ENCODE results near the gene PSMD2. TPM values are rescaled to one million over a fixed set of nuclear protein-coding genes. Genes with fewer than 3 reads are reported as not detected.

Gene PSMD2
- total and polyA plus RNA-seq, 7 donors, result 105 to 246 (median 174) TPM

- peaks cover 0 to 18% (median 10%) of the 10 kb centered on the region in 4 donors for H3K4me1 ChIP-seq
- no peak overlapping the region for H3K4me3 ChIP-seq
- intact Hi-C loops (cut with DNase I), result no loop called here
- TF ChIP-seq POLR2AphosphoS5 (IDR thresholded peaks at IDR 0.05) (no peak), EP300 (IDR thresholded peaks at IDR 0.05) (no peak), CTCF (IDR thresholded peaks at IDR 0.05) (no peak), POLR2A (IDR thresholded peaks at IDR 0.05) (no peak)
- H3K27ac ChIP-seq, result no peak overlapping the region
- no peaks in the 10 kb centered on the region for H3K27me3 ChIP-seq
- 86 to 89% methylated on average over 18 of the region's 18 CpGs for WGBS, 2 donors
- H3K9me3 ChIP-seq, result no peaks in the 10 kb centered on the region
- DNase-seq, result no peak
- H3K36me3 ChIP-seq, result peaks cover 0 to 31% (median 6%) of the 10 kb centered on the region in 4 donors
These were observed 56.4 kb downstream of the PSMD2 start for GRCh38 chr3:184355261-184356040.

GRCh38 chr3:184357248-184358123, 58.4 kb downstream of the PSMD2 start:
- no peak overlapping the region for H3K4me3 ChIP-seq
- no peaks in the 10 kb centered on the region for H3K9me3 ChIP-seq
- TF ChIP-seq POLR2A (IDR thresholded peaks at IDR 0.05), result no peak
- TF ChIP-seq CTCF (IDR thresholded peaks at IDR 0.05), result no peak
- TF ChIP-seq EP300 (IDR thresholded peaks at IDR 0.05), result no peak
- TF ChIP-seq POLR2AphosphoS5 (IDR thresholded peaks at IDR 0.05), result no peak
- H3K36me3 ChIP-seq, result peaks cover 0 to 31% (median 6%) of the 10 kb centered on the region in 4 donors
- WGBS, 2 donors, result 92 to 94% methylated on average over 24 of the region's 24 CpGs
- no peaks in the 10 kb centered on the region for H3K27me3 ChIP-seq
- no peak for DNase-seq
- H3K4me1 ChIP-seq, result peaks cover 0 to 26% (median 22%) of the 10 kb centered on the region in 4 donors
- H3K27ac ChIP-seq, result no peak overlapping the region
- intact Hi-C loops (cut with DNase I), result no loop called here

- TF ChIP-seq EP300 (IDR thresholded peaks at IDR 0.05), result no peak
- TF ChIP-seq CTCF (IDR thresholded peaks at IDR 0.05), result no peak
- no peak for TF ChIP-seq POLR2A (IDR thresholded peaks at IDR 0.05)
- no peak for TF ChIP-seq POLR2AphosphoS5 (IDR thresholded peaks at IDR 0.05)
- no peak for DNase-seq
- Histone ChIP-seq H3K4me3 (no peak overlapping the region), H3K27me3 (no peaks in the 10 kb centered on the region), H3K9me3 (no peaks in the 10 kb centered on the region), H3K4me1 (peaks cover 0 to 31% (median 22%) of the 10 kb centered on the region in 4 donors), H3K36me3 (peaks cover 0 to 31% (median 4%) of the 10 kb centered on the region in 4 donors), H3K27ac (no peak overlapping the region)
- WGBS, 2 donors, result 92 to 95% methylated on average over 12 of the region's 12 CpGs
- intact Hi-C loops (cut with DNase I), result no loop called here
These were observed 59.2 kb downstream of the PSMD2 start for GRCh38 chr3:184358124-184358767.

Small RNAs within 50 kb of the gene (small RNA-seq; reads per million reads assigned to genes)
- gene SNORD66, result 1,285 to 2,581 (median 2,070) reads per million in 3 donors

Other genes with a start within 250 kb of the PSMD2 start
- gene HTR3C, start 246.2 kb upstream of the PSMD2 start, total RNA-seq, result not detected
- gene HTR3C, start 246.2 kb upstream of the PSMD2 start, polyA plus RNA-seq, result under 1 TPM in 2 of 3 donors, not detected in 1; 0.19 to 0.60 TPM
- not detected for gene HTR3E, start 202.2 kb upstream of the PSMD2 start, total RNA-seq
- gene HTR3E, start 202.2 kb upstream of the PSMD2 start, polyA plus RNA-seq, result 1 to 10 TPM in 1 of 3 donors, under 1 TPM in 1, not detected in 1; 0.54 to 1.2 TPM
- gene EIF2B5, start 163.9 kb upstream of the PSMD2 start, total RNA-seq, result 10 to 100 TPM; 26.0 to 43.5 (median 31.3) TPM
- 10 to 100 TPM; 31.8 to 48.1 (median 35.4) TPM for gene EIF2B5, start 163.9 kb upstream of the PSMD2 start, polyA plus RNA-seq
- 10 to 100 TPM; 38.5 to 71.2 (median 53.9) TPM for gene DVL3, start 143.9 kb upstream of the PSMD2 start, total RNA-seq
- 10 to 100 TPM; 15.0 to 40.8 (median 26.4) TPM for gene DVL3, start 143.9 kb upstream of the PSMD2 start, polyA plus RNA-seq
- 100 to 1,000 TPM; 203 to 239 (median 225) TPM for gene AP2M1, start 124.4 kb upstream of the PSMD2 start, total RNA-seq
- 100 to 1,000 TPM; 226 to 240 (median 237) TPM for gene AP2M1, start 124.4 kb upstream of the PSMD2 start, polyA plus RNA-seq
- gene ABCF3, start 113.0 kb upstream of the PSMD2 start, total RNA-seq, result 10 to 100 TPM; 32.4 to 51.3 (median 39.2) TPM
- gene ABCF3, start 113.0 kb upstream of the PSMD2 start, polyA plus RNA-seq, result 10 to 100 TPM; 36.5 to 48.9 (median 45.6) TPM
- gene VWA5B2, start 69.7 kb upstream of the PSMD2 start, total RNA-seq, result under 1 TPM in 2 of 4 donors, not detected in 2; 0.36 to 0.83 TPM
- 1 to 10 TPM in 1 of 3 donors, under 1 TPM in 2; 0.23 to 1.0 (median 0.60) TPM for gene VWA5B2, start 69.7 kb upstream of the PSMD2 start, polyA plus RNA-seq
- gene ALG3, start 50.3 kb upstream of the PSMD2 start, total RNA-seq, result 10 to 100 TPM; 29.6 to 46.8 (median 38.4) TPM
- 10 to 100 TPM in 2 of 3 donors, 1 to 10 TPM in 1; 9.9 to 39.7 (median 10.8) TPM for gene ALG3, start 50.3 kb upstream of the PSMD2 start, polyA plus RNA-seq
- 1 to 10 TPM; 1.4 to 3.9 (median 2.4) TPM for gene EEF1AKMT4, start 49.6 kb upstream of the PSMD2 start, total RNA-seq
- gene EEF1AKMT4, start 49.6 kb upstream of the PSMD2 start, polyA plus RNA-seq, result 1 to 10 TPM; 4.2 to 6.5 (median 5.3) TPM
- gene CAMK2N2, start 37.7 kb upstream of the PSMD2 start, total RNA-seq, result under 1 TPM in 1 of 4 donors, not detected in 3; 0.71 TPM
- under 1 TPM in 1 of 3 donors, not detected in 2; 0.28 TPM for gene CAMK2N2, start 37.7 kb upstream of the PSMD2 start, polyA plus RNA-seq
- 1 to 10 TPM in 3 of 4 donors, under 1 TPM in 1; 0.49 to 2.9 (median 1.7) TPM for gene ECE2, start 23.2 kb upstream of the PSMD2 start, total RNA-seq
- gene ECE2, start 23.2 kb upstream of the PSMD2 start, polyA plus RNA-seq, result under 1 TPM in 1 of 3 donors, not detected in 2; 0.63 TPM
- gene EIF4G1, start 15.4 kb downstream of the PSMD2 start, total RNA-seq, result 100 to 1,000 TPM; 115 to 241 (median 182) TPM
- 100 to 1,000 TPM in 1 of 3 donors, 10 to 100 TPM in 2; 62.9 to 249 (median 67.3) TPM for gene EIF4G1, start 15.4 kb downstream of the PSMD2 start, polyA plus RNA-seq
- 10 to 100 TPM; 28.0 to 36.7 (median 33.8) TPM for gene FAM131A, start 38.4 kb downstream of the PSMD2 start, total RNA-seq
- 10 to 100 TPM; 12.6 to 17.1 (median 12.9) TPM for gene FAM131A, start 38.4 kb downstream of the PSMD2 start, polyA plus RNA-seq
- 1 to 10 TPM; 1.6 to 3.3 (median 2.6) TPM for gene CLCN2, start 62.4 kb downstream of the PSMD2 start, total RNA-seq
- gene CLCN2, start 62.4 kb downstream of the PSMD2 start, polyA plus RNA-seq, result 10 to 100 TPM; 10.9 to 30.2 (median 13.2) TPM
- gene POLR2H, start 62.5 kb downstream of the PSMD2 start, total RNA-seq, result 10 to 100 TPM; 53.2 to 92.5 (median 74.7) TPM
- gene POLR2H, start 62.5 kb downstream of the PSMD2 start, polyA plus RNA-seq, result 100 to 1,000 TPM; 132 to 162 (median 146) TPM
- gene THPO, start 79.0 kb downstream of the PSMD2 start, total RNA-seq, result under 1 TPM in 1 of 4 donors, not detected in 3; 0.36 TPM
- gene THPO, start 79.0 kb downstream of the PSMD2 start, polyA plus RNA-seq, result under 1 TPM in 1 of 3 donors, not detected in 2; 0.25 TPM
- 10 to 100 TPM in 2 of 4 donors, 1 to 10 TPM in 2; 5.7 to 16.3 (median 11.3) TPM for gene CHRD, start 80.8 kb downstream of the PSMD2 start, total RNA-seq
- gene CHRD, start 80.8 kb downstream of the PSMD2 start, polyA plus RNA-seq, result 1 to 10 TPM in 2 of 3 donors, under 1 TPM in 1; 0.23 to 4.5 (median 1.8) TPM

All from sigmoid colon (tissue), 7 donors.